ENCODE data around the gene FBLN1. TPM values are rescaled to one million over a fixed set of nuclear protein-coding genes. Genes with fewer than 3 reads are reported as not detected.

FBLN1 gene
- total RNA-seq, 5 donors from 2014 or later (not counting 1 experiment from before 2014, with no cell fraction given), result 0.96 to 1.5 (median 1.0) TPM; not detected in 2

DNA sequence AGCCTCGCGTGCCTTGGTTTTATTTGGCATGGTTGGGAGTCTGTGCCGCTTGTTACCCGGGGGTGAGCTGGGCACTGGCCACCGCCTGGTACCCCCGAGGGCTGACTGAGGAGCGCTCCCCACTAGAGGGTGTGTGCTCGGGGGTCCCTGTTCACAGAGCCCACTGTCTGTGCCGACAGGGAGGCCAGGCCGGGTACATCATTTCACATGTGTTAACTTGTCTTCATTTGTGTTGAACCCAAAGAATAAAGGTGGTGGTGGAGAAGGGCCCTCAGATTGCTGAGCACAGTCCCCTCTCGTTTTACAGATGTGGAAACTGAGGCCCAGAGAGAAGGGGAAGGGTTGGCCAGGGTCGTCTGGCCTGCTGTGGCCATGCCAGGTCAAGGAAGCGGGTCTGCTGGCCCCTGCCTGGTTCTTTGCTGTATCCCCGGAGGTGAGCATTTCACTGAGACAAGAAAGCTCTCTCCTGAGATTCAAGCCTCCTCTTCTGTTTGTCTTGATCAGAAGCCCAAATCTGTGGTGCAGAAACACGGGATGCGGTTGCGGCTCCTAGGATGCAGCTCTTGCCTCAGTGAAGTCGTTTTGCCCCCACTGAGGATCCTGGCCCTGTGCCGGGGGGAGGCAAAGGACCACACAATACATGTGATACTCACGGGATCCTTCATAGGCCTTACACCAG lies 60.8 kb downstream of the FBLN1 start:
- Histone ChIP-seq H3K27ac (ENCODE audit: low read length) (no peak overlapping the region), H3K9me3 (no peaks in the 10 kb centered on the region), H3K36me3 (ENCODE audit: control insufficient read depth in 2 of 2, extremely low read depth in 1 of 2, insufficient read depth in 1 of 2, low read length in 1 of 2) (no peaks in the 10 kb centered on the region), H3K27me3 (replicated peaks in 1 of 2; ENCODE audit: control insufficient read depth in 2 of 2, extremely low read depth in 1 of 2, insufficient read depth in 2 of 2, low read length in 1 of 2) (peaks cover 0 to 34% of the 10 kb centered on the region in 2 experiments), H3K4me1 (ENCODE audit: control insufficient read depth in 1 of 2, extremely low read depth in 1 of 2, insufficient read depth in 2 of 2, low read length in 2 of 2) (no peaks in the 10 kb centered on the region), H3K4me3 (ENCODE audit: control insufficient read depth in 1 of 2, extremely low read depth in 1 of 2, low read length in 1 of 2) (no peak overlapping the region)
- H3K4me1 Mint-ChIP-seq, result no peaks in the 10 kb centered on the region
- peaks cover 17 to 31% of the 10 kb centered on the region in 2 donors for H3K27me3 Mint-ChIP-seq
- H3K9me3 Mint-ChIP-seq, result peaks cover 8 to 16% (median 9%) of the 10 kb centered on the region in 3 donors
- WGBS (ENCODE audit: insufficient coverage), result 77% methylated on average over 15 of the region's 20 CpGs
- no peak overlapping the region for H3K27ac Mint-ChIP-seq
- ChIA-PET POLR2A (no interaction called here), CTCF (no interaction called here)
- no peak for ATAC-seq (replicated peaks in 1 of 4)
- no peaks in the 10 kb centered on the region for H3K36me3 Mint-ChIP-seq
- no peak overlapping the region for H3K4me3 Mint-ChIP-seq
- DNase-seq, result no peak

DNA sequence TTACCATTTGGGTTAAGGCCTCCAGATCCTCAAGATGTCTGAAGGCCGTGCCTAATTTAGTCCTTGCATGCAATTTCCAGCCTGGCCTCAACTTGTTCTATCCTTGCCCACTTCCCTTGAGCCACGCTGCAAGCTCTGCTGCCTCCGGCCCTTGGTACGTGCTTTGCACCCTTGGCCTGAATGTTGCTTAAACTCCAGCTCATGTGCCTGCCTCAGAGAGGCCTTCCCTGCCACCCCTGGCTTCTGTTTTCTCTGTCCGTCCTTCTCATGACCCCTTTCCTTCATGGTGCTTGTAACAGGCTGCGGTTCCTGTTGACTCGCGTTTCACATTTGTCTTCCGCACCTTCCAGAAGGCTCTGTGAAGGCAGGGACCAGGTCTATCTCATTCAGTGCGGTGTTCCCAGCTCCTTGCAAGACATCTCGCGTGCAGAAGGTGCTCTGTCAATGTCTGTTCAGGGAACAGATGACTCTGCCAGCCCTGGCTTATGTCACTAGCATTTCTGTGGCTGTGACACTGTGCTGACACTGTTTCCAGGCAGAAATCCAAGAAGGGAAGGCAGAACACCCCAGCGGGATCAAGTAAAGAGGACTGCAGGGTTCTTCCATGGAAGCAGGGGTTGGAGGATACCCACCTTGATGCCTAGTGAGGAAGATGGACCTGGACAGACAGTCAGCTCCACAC lies 61.8 kb downstream of the FBLN1 start:
- H3K27ac Mint-ChIP-seq, result no peak overlapping the region
- no peaks in the 10 kb centered on the region for H3K36me3 ChIP-seq (ENCODE audit: control insufficient read depth in 2 of 2, extremely low read depth in 1 of 2, insufficient read depth in 1 of 2, low read length in 1 of 2)
- H3K9me3 Mint-ChIP-seq, result peaks cover 8 to 12% (median 9%) of the 10 kb centered on the region in 3 donors
- H3K27ac ChIP-seq (ENCODE audit: low read length), result no peak overlapping the region
- ATAC-seq (replicated peaks in 1 of 4) (no peak), DNase-seq (no peak)
- POLR2A ChIA-PET, result no interaction called here
- H3K27me3 ChIP-seq (replicated peaks in 1 of 2; ENCODE audit: control insufficient read depth in 2 of 2, extremely low read depth in 1 of 2, insufficient read depth in 2 of 2, low read length in 1 of 2), result peaks cover 0 to 34% of the 10 kb centered on the region in 2 experiments
- no peak overlapping the region for H3K4me3 Mint-ChIP-seq
- H3K36me3 Mint-ChIP-seq, result no peaks in the 10 kb centered on the region
- no peak overlapping the region for H3K4me3 ChIP-seq (ENCODE audit: control insufficient read depth in 1 of 2, extremely low read depth in 1 of 2, low read length in 1 of 2)
- WGBS (ENCODE audit: insufficient coverage), result 87% methylated on average over 13 of the region's 13 CpGs
- CTCF ChIA-PET, result no interaction called here
- H3K9me3 ChIP-seq, result no peaks in the 10 kb centered on the region
- peaks cover 17 to 33% of the 10 kb centered on the region in 2 donors for H3K27me3 Mint-ChIP-seq
- no peaks in the 10 kb centered on the region for H3K4me1 ChIP-seq (ENCODE audit: control insufficient read depth in 1 of 2, extremely low read depth in 1 of 2, insufficient read depth in 2 of 2, low read length in 2 of 2)
- no peaks in the 10 kb centered on the region for H3K4me1 Mint-ChIP-seq

DNA sequence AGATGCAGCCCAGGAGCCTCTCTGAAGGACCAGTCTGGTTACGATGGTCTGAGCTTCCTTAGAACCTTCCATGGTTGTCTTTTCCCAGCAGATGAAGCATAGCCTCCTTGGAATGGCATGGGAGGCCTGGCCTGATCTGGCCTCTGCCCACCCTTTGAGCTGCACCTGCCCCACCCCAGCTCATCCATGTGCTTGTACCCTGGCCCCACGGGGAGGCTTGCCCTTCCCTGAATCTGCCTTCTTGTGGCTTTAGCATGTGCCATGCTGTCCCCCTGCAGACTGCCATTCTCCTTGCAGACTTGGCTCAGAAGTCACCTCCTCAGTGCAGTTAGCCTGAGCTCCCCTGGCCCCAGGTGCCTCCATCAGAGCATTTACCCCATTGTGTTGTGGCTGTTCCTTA lies 62.5 kb downstream of the FBLN1 start:
- WGBS (ENCODE audit: insufficient coverage), result 70% methylated on average over 2 of the region's 2 CpGs
- ChIA-PET CTCF (no interaction called here), POLR2A (no interaction called here)
- H3K36me3 ChIP-seq (ENCODE audit: control insufficient read depth in 2 of 2, extremely low read depth in 1 of 2, insufficient read depth in 1 of 2, low read length in 1 of 2), result no peaks in the 10 kb centered on the region
- H3K4me3 ChIP-seq (ENCODE audit: control insufficient read depth in 1 of 2, extremely low read depth in 1 of 2, low read length in 1 of 2), result no peak overlapping the region
- Mint-ChIP-seq H3K36me3 (no peaks in the 10 kb centered on the region), H3K9me3 (peaks cover 4 to 5% (median 5%) of the 10 kb centered on the region in 3 donors), H3K27me3 (peaks cover 17 to 33% of the 10 kb centered on the region in 2 donors), H3K4me1 (no peaks in the 10 kb centered on the region), H3K4me3 (no peak overlapping the region), H3K27ac (no peak overlapping the region)
- DNase-seq (no peak), ATAC-seq (replicated peaks in 1 of 4) (no peak)
- no peaks in the 10 kb centered on the region for H3K9me3 ChIP-seq
- H3K27ac ChIP-seq (ENCODE audit: low read length), result no peak overlapping the region
- H3K4me1 ChIP-seq (ENCODE audit: control insufficient read depth in 1 of 2, extremely low read depth in 1 of 2, insufficient read depth in 2 of 2, low read length in 2 of 2), result no peaks in the 10 kb centered on the region
- peaks cover 0 to 34% of the 10 kb centered on the region in 2 experiments for H3K27me3 ChIP-seq (replicated peaks in 1 of 2; ENCODE audit: control insufficient read depth in 2 of 2, extremely low read depth in 1 of 2, insufficient read depth in 2 of 2, low read length in 1 of 2)

DNA sequence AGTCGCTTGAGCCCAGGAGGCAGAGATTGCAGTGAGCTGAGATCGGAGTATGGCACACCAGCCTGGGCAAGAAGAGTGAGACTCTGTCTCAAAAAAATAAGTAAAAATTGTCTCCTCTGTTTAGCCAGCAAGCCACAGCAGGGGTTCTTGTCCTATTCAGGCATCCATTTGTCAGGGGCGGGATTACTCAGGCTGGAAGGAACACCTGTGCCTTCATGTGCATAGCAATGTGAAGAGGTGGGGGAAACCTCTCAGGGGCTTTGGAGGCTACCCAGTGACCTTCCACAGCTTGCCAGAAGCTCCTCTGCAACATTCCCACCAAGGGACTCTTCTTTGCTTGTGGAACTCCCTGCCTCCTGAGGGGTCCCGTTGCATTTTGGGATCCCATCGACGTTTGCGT lies 63.3 kb downstream of the FBLN1 start:
- WGBS (ENCODE audit: insufficient coverage), result 86% methylated on average over 6 of the region's 7 CpGs
- CTCF ChIA-PET, result no interaction called here
- no peak for DNase-seq

GRCh38 chr22:45568213-45568612 lies 65.5 kb downstream of the FBLN1 start:
- ATAC-seq (replicated peaks in 1 of 4) (no peak), DNase-seq (no peak)
- no peaks in the 10 kb centered on the region for H3K9me3 ChIP-seq
- H3K27me3 ChIP-seq (replicated peaks in 1 of 2; ENCODE audit: control insufficient read depth in 2 of 2, extremely low read depth in 1 of 2, insufficient read depth in 2 of 2, low read length in 1 of 2), result peaks cover 0 to 28% of the 10 kb centered on the region in 2 experiments
- Mint-ChIP-seq H3K36me3 (peaks cover 4% of the 10 kb centered on the region), H3K27ac (no peak overlapping the region), H3K4me1 (no peaks in the 10 kb centered on the region), H3K27me3 (peaks cover 17 to 32% of the 10 kb centered on the region in 2 donors), H3K4me3 (no peak overlapping the region), H3K9me3 (peaks cover 5 to 12% (median 10%) of the 10 kb centered on the region in 3 donors)
- H3K4me3 ChIP-seq (ENCODE audit: control insufficient read depth in 1 of 2, extremely low read depth in 1 of 2, low read length in 1 of 2), result no peak overlapping the region
- ChIA-PET CTCF (no interaction called here), POLR2A (no interaction called here)
- H3K36me3 ChIP-seq (ENCODE audit: control insufficient read depth in 2 of 2, extremely low read depth in 1 of 2, insufficient read depth in 1 of 2, low read length in 1 of 2), result no peaks in the 10 kb centered on the region
- no peak overlapping the region for H3K27ac ChIP-seq (ENCODE audit: low read length)
- no peaks in the 10 kb centered on the region for H3K4me1 ChIP-seq (ENCODE audit: control insufficient read depth in 1 of 2, extremely low read depth in 1 of 2, insufficient read depth in 2 of 2, low read length in 2 of 2)

More for the DNA sequence above, 63.3 kb downstream of the FBLN1 start:
- Histone ChIP-seq H3K36me3 (ENCODE audit: control insufficient read depth in 2 of 2, extremely low read depth in 1 of 2, insufficient read depth in 1 of 2, low read length in 1 of 2) (no peaks in the 10 kb centered on the region), H3K4me3 (ENCODE audit: control insufficient read depth in 1 of 2, extremely low read depth in 1 of 2, low read length in 1 of 2) (no peak overlapping the region), H3K27me3 (replicated peaks in 1 of 2; ENCODE audit: control insufficient read depth in 2 of 2, extremely low read depth in 1 of 2, insufficient read depth in 2 of 2, low read length in 1 of 2) (peaks cover 0 to 34% of the 10 kb centered on the region in 2 experiments), H3K27ac (ENCODE audit: low read length) (no peak overlapping the region), H3K4me1 (ENCODE audit: control insufficient read depth in 1 of 2, extremely low read depth in 1 of 2, insufficient read depth in 2 of 2, low read length in 2 of 2) (no peaks in the 10 kb centered on the region), H3K9me3 (no peaks in the 10 kb centered on the region)
- ATAC-seq (replicated peaks in 1 of 4), result no peak
- H3K4me1 Mint-ChIP-seq, result no peaks in the 10 kb centered on the region
- no peak overlapping the region for H3K27ac Mint-ChIP-seq
- H3K4me3 Mint-ChIP-seq, result no peak overlapping the region
- H3K9me3 Mint-ChIP-seq, result peaks cover 5 to 6% (median 5%) of the 10 kb centered on the region in 3 donors
- H3K27me3 Mint-ChIP-seq, result peaks cover 17 to 33% of the 10 kb centered on the region in 2 donors
- POLR2A ChIA-PET, result no interaction called here
- peaks cover 4% of the 10 kb centered on the region for H3K36me3 Mint-ChIP-seq

DNA sequence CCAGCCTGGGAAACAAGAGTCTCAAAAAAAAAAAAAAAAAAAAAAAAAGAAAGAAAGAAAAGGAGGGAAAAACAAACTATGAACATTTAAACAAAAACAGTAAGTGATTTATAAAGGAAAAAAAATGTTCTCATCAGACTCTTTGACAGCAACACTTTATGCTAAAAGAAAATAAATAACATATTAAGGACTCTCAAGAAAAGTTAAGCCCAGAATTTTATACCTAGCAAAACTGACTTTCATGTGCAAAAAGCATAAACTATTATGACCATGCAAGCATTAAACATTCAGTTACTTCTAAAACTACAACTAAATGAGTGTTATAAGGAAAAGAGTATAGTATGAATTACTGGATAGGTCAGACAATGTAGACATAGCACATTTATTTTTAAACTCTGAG lies 68.4 kb downstream of the FBLN1 start:
- H3K4me3 ChIP-seq (ENCODE audit: control insufficient read depth in 1 of 2, extremely low read depth in 1 of 2, low read length in 1 of 2), result no peak overlapping the region
- H3K36me3 ChIP-seq (ENCODE audit: control insufficient read depth in 2 of 2, extremely low read depth in 1 of 2, insufficient read depth in 1 of 2, low read length in 1 of 2), result no peaks in the 10 kb centered on the region
- Mint-ChIP-seq H3K36me3 (peaks cover 4% of the 10 kb centered on the region), H3K4me3 (no peak overlapping the region), H3K27me3 (peaks cover 10 to 16% of the 10 kb centered on the region in 2 donors), H3K4me1 (peaks cover 0 to 2% (median 0%) of the 10 kb centered on the region in 3 donors), H3K9me3 (peaks cover 5 to 12% (median 10%) of the 10 kb centered on the region in 3 donors), H3K27ac (no peak overlapping the region)
- ChIA-PET POLR2A (no interaction called here), CTCF (no interaction called here)
- H3K9me3 ChIP-seq, result no peaks in the 10 kb centered on the region
- no peaks in the 10 kb centered on the region for H3K4me1 ChIP-seq (ENCODE audit: control insufficient read depth in 1 of 2, extremely low read depth in 1 of 2, insufficient read depth in 2 of 2, low read length in 2 of 2)
- DNase-seq (no peak), ATAC-seq (replicated peaks in 1 of 4) (no peak)
- no peak overlapping the region for H3K27ac ChIP-seq (ENCODE audit: low read length)
- H3K27me3 ChIP-seq (replicated peaks in 1 of 2; ENCODE audit: control insufficient read depth in 2 of 2, extremely low read depth in 1 of 2, insufficient read depth in 2 of 2, low read length in 1 of 2), result peaks cover 0 to 21% of the 10 kb centered on the region in 2 experiments

All from T-cell (primary cell).